K562 (cell line): Measurements from ENCODE around the gene VASH2. TPM values are rescaled to one million over a fixed set of nuclear protein-coding genes. Genes with fewer than 3 reads are reported as not detected.

Experiments
- ATAC-seq: fragments of 200-7000 bp; cut with Tn5 transposase; 3 replicates; pipeline ENCODE4 v1.9.1; 2020; ENCODE audit warnings: moderate library complexity
- BruUV-seq: library from RNA; stranded (reverse); fragments of 400-500 nt; replicated peaks from 2 replicates; lab custom pipeline; 2021; lab: Mats Ljungman, UMichigan
- CTCF ChIA-PET: fragments of 300-600 bp; formaldehyde crosslinking; extraction: SDS; loops from one replicate; lab custom pipeline; 2021; ENCODE audit warnings: low intra/inter-chr PET ratio; lab: Yijun Ruan, JAX
- POLR2A ChIA-PET: fragments of 300-600, 350-650 bp; sonication (Branson Sonifier 250); formaldehyde crosslinking; extraction: SDS; loops from one replicate; lab custom pipeline; 2021; ENCODE audit warnings: antibody characterized with exemption, inconsistent platforms; lab: Yijun Ruan, JAX
- DNase-seq, 4 experiments: peaks; one replicate each; pipeline versions ENCODE4 v3.0.0 to v3.0.0-alpha.2; 2011 to 2018; ENCODE audit warnings: low spot score in 3 of 4, mixed read lengths in 3 of 4; ENCODE audit errors: extremely low read depth in 1 of 4
- FAIRE-seq: peaks from 2 replicates; lab custom pipeline; 2011; peaks lifted over from hg19 to GRCh38; lab: Jason Lieb, UNC
- H2AFZ ChIP-seq: 2 replicates; pipeline ENCODE4 v1.6.0; 2011; ENCODE audit warnings: low read depth, low read length, control low read depth, inconsistent platforms
- H3K27ac ChIP-seq: fragments of 200-600 bp; 3 replicates; pipeline ENCODE4 v1.8.0; 2011; ENCODE audit warnings: low read depth, mild to moderate bottlenecking, control low read depth, inconsistent platforms, low read length, moderate library complexity, mixed read lengths; ENCODE audit errors: extremely low read depth
- H3K27me3 ChIP-seq, 2 experiments: fragments of 300-600 bp in 1 of 2; 2 replicates in 1 of 2; 3 replicates in 1 of 2; pipeline versions ENCODE4 v1.6.0 to v1.8.0; 2011; ENCODE audit warnings: inconsistent platforms in 2 of 2, low read length in 2 of 2, mild to moderate bottlenecking in 1 of 2, mixed read lengths in 1 of 2, moderate library complexity in 1 of 2; ENCODE audit not compliant: control insufficient read depth in 2 of 2, insufficient read depth in 2 of 2
- H3K36me3 ChIP-seq: fragments of 300-600 bp; 3 replicates; pipeline ENCODE4 v1.8.0; 2011; ENCODE audit warnings: mild to moderate bottlenecking, low read length, inconsistent platforms; ENCODE audit not compliant: control insufficient read depth, insufficient read depth
- H3K4me1 ChIP-seq, 2 experiments: fragments of 200-600 bp in 1 of 2; replicated peaks in 1 of 2; 2 replicates in 1 of 2; 3 replicates in 1 of 2; pipeline versions ENCODE4 v1.5.1 to v1.8.0; 2011; ENCODE audit warnings: inconsistent platforms in 2 of 2, low read length in 2 of 2, mild to moderate bottlenecking in 1 of 2, mixed read lengths in 1 of 2, moderate library complexity in 1 of 2; ENCODE audit not compliant: control insufficient read depth in 2 of 2, insufficient read depth in 2 of 2
- H3K4me2 ChIP-seq: 2 replicates; pipeline ENCODE4 v1.6.1; 2011; ENCODE audit warnings: low read length, control low read depth, inconsistent platforms, mixed read lengths; ENCODE audit not compliant: insufficient read depth
- H3K4me3 ChIP-seq: fragments of 200-600 bp; sonication (generic), shearing (Covaris generic); 2 replicates; pipeline ENCODE4 v1.5.1; 2016; ENCODE audit warnings: control low read depth, inconsistent platforms
- H3K79me2 ChIP-seq: fragments of 200-600 bp; 3 replicates; pipeline ENCODE4 v1.8.0; 2011; ENCODE audit warnings: low read length, inconsistent platforms; ENCODE audit not compliant: control insufficient read depth, insufficient read depth
- H3K9ac ChIP-seq, 2 experiments: 2 replicates each; pipeline versions ENCODE4 v1.6.0 to v1.6.1; 2011; ENCODE audit warnings: low read depth in 2 of 2, low read length in 2 of 2, control low read depth in 1 of 2, inconsistent platforms in 1 of 2, mild to moderate bottlenecking in 1 of 2, mixed read lengths in 1 of 2; ENCODE audit not compliant: insufficient read depth in 1 of 2
- H3K9me1 ChIP-seq: one replicate; pipeline ENCODE4 v1.6.0; 2011; ENCODE audit warnings: inconsistent platforms, mild to moderate bottlenecking, low read length, moderate library complexity; ENCODE audit not compliant: control insufficient read depth, insufficient read depth
- H3K9me3 ChIP-seq: replicated peaks from 2 replicates; pipeline ENCODE4 v1.5.1; 2011; ENCODE audit warnings: low read depth, low read length, inconsistent platforms; ENCODE audit not compliant: control insufficient read depth, insufficient read depth
- H4K20me1 ChIP-seq: replicated peaks from 2 replicates; pipeline ENCODE4 v1.6.1; 2011; ENCODE audit warnings: low read length, inconsistent platforms, mixed read lengths; ENCODE audit not compliant: control insufficient read depth, insufficient read depth
- ATF7 ChIP-seq: fragments of 450-650 bp; IDR thresholded peaks from 2 replicates; pipeline ENCODE4 v1.7.1; 2014; ENCODE audit warnings: mild to moderate bottlenecking, moderate library complexity
- CTBP1 ChIP-seq: fragments of 450-650 bp; IDR thresholded peaks from 2 replicates; pipeline ENCODE4 v1.6.1; 2016; ENCODE audit warnings: borderline replicate concordance
- EGR1 ChIP-seq: fragments of 450-650 bp; conservative IDR thresholded peaks from 2 replicates; pipeline ENCODE4 v1.6.1; 2017; ENCODE audit warnings: mild to moderate bottlenecking
- GABPB1 ChIP-seq: sonication (generic); formaldehyde crosslinking; IDR thresholded peaks from 2 replicates; pipeline ENCODE4 v1.8.0; 2022; ENCODE audit warnings: mild to moderate bottlenecking, missing genetic modification reagents
- HDAC8 ChIP-seq: fragments of 450-650 bp; IDR thresholded peaks from 2 replicates; pipeline ENCODE4 v1.6.1; 2016; ENCODE audit warnings: mild to moderate bottlenecking, missing genetic modification characterization, moderate library complexity, missing compliant biosample characterization
- NEUROD1 ChIP-seq: fragments of 150-350 bp; IDR thresholded peaks from 2 replicates; pipeline ENCODE4 v1.6.1; 2014; ENCODE audit warnings: borderline replicate concordance, low read length, low read depth; ENCODE audit not compliant: partially characterized antibody
- NFATC3 ChIP-seq: fragments of 450-650 bp; IDR thresholded peaks from 2 replicates; pipeline ENCODE4 v1.6.1; 2017; ENCODE audit warnings: mild to moderate bottlenecking
- NFIX ChIP-seq: fragments of 250-450 bp; sonication (Bioruptor Pico); IDR thresholded peaks from 2 replicates; pipeline ENCODE4 v1.4.0; 2020; ENCODE audit warnings: low read depth, mild to moderate bottlenecking, moderate library complexity
- PREB ChIP-seq: sonication (generic); formaldehyde crosslinking; IDR thresholded peaks from 2 replicates; pipeline ENCODE4 v1.8.1; 2023; ENCODE audit warnings: mild to moderate bottlenecking, missing genetic modification reagents
- RAD21 ChIP-seq, 2 experiments: fragments of 250-450 bp in 1 of 2; fragments of 450-650 bp in 1 of 2; sonication (Bioruptor Pico) in 1 of 2; formaldehyde crosslinking in 1 of 2; IDR thresholded peaks in 1 of 2; conservative IDR thresholded peaks in 1 of 2; 2 replicates each; pipeline versions ENCODE4 v1.4.0 to v1.8.0; 2020 to 2022; ENCODE audit warnings: mild to moderate bottlenecking in 2 of 2, moderate library complexity in 1 of 2
- ZFX ChIP-seq: sonication (generic); formaldehyde crosslinking; IDR thresholded peaks from 2 replicates; pipeline ENCODE4 v1.8.0; 2022; ENCODE audit warnings: mild to moderate bottlenecking, missing genetic modification reagents, moderate library complexity
- WGBS: fragments of 100-300 bp; shearing (Covaris generic); methylation state at CpG from one replicate; pipeline ENCODE4 v1.1.6; 2016; ENCODE audit warnings: low coverage, mixed read lengths; ENCODE audit not compliant: insufficient coverage; ENCODE audit errors: missing lambda C conversion rate; 5-methylcytosine and 5-hydroxymethylcytosine counted together
- in situ Hi-C: fragments of 300-500 bp; cut with MboI; formaldehyde crosslinking; loops from 4 replicates; pipeline ENCODE4 v1.15.0; 2018; ENCODE audit warnings: inconsistent platforms, mixed read lengths
- intact Hi-C: fragments of 100-400 bp; cut with micrococcal nuclease; formaldehyde crosslinking; loops from 2 replicates; pipeline ENCODE4 v1.14.2; 2022
- polyA plus RNA-seq, 8 experiments: library from polyadenylated mRNA; depleted of rRNA in 4 of 8; stranded (reverse) in 5 of 8; unstranded in 3 of 8; fragments of >200 nt; fragmentation: Nextera tagmentation in 2 of 8; fragmentation: Illumina TruSeq in 1 of 8; extraction: Ambion mirVana in 2 of 8; extraction: Trizol in 1 of 8; gene quantifications; 2 replicates each; pipeline versions ENCODE4 v1.2.1 to v1.2.3, GENCODE V29; 2011 to 2014; ENCODE audit warnings: inconsistent platforms in 1 of 8, missing spikeins in 1 of 8
- total RNA-seq, 7 experiments: library from RNA; depleted of rRNA in 6 of 7; stranded (reverse); fragments of >200 nt in 6 of 7; fragmentation: Illumina TruSeq in 2 of 7; extraction: Trizol in 2 of 7; gene quantifications; 2 replicates each; pipeline versions ENCODE4 v1.2.1 to v1.2.3, GENCODE V29; 2011 to 2021; ENCODE audit warnings: low replicate concordance in 1 of 7
- TF ChIP-seq, protein P1 (sequence below), 3 experiments: IDR thresholded peaks in 2 of 3; conservative IDR thresholded peaks in 1 of 3; 2 replicates each; pipeline ENCODE4 v1.5.1; 2011 to 2012; ENCODE audit warnings: low read length in 3 of 3, mild to moderate bottlenecking in 3 of 3, control low read depth in 2 of 3, improper control_type of control experiment in 1 of 3, inconsistent platforms in 1 of 3, low read depth in 1 of 3, mixed read lengths in 1 of 3, moderate library complexity in 1 of 3; ENCODE audit not compliant: insufficient read depth in 2 of 3
- TF ChIP-seq, protein P2 (sequence below): sonication (generic); formaldehyde crosslinking; IDR thresholded peaks from 2 replicates; pipeline ENCODE4 v1.8.0; 2022; ENCODE audit warnings: missing genetic modification reagents, mild to moderate bottlenecking, moderate library complexity, borderline replicate concordance

VASH2 gene
- total and polyA plus RNA-seq, 9 of the 15 experiments (the other 6 are each of a cell fraction or from before 2014, with no cell fraction given) = 0.04 to 0.40 (median 0.10) TPM; not detected in 1

DNA sequence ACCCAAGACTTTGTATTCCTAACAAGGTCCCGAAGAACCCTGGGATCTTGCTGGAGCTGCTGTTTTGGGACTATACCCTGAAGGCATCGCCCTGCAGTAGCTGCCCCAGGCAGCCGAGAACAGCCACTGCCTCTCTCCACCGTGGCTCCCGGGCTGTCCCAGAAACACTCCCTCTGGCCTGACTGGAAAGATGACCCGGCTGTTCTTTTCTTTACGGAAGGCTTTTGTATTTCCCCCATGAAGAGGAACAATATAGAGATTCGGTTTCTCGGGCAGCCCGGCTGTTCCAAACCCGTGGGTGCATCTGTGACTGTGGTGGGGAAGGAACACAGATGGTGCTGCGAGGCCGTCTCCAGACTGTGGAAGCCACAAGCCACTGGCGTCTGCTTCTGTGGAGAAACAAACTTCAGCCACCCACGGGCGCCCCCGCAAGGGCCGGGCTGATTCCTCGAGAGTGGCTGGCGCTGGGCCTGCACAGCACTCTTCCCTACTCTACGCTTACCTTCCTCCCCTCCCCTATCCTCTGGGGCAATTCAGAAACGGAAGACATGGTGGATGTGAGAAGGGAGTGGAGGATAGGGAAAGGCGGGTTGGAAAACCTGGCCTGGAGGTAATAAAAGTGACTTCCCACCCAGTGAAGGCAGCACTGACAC, 33.7 kb upstream of the VASH2 start:
- 32% methylated on average over 23 of the region's 23 CpGs for WGBS
- intact Hi-C loops (loop anchor here (2.0 to 10.0 kb wide), 5 partner anchors 59 to 442 kb away; partner anchors contain the start of genes BATF3 and FLVCR1), in situ Hi-C loops (no loop called here)
- Histone ChIP-seq H3K4me1 (peaks cover 11% of the 10 kb centered on the region in 2 experiments; a peak in 4 of 5 replicates), H3K27me3 (peaks cover 5 to 28% of the 10 kb centered on the region in 2 experiments; a peak in 4 of 5 replicates), H3K4me3 (no peak overlapping the region), H4K20me1 (no peaks in the 10 kb centered on the region), H3K4me2 (no peak overlapping the region), H3K79me2 (no peaks in the 10 kb centered on the region), H2AFZ (peak overlapping the region; percentile 80), H3K9ac (peak overlapping the region in 1 of 2 experiments; percentile 57; a peak in 2 of 4 replicates), H3K27ac (no peak overlapping the region), H3K9me1 (no peaks in the 10 kb centered on the region), H3K9me3 (no peaks in the 10 kb centered on the region), H3K36me3 (no peaks in the 10 kb centered on the region)
- TF ChIP-seq CTBP1 = 0 out of 2 replicates have a peak, but pooled peaks have one; percentile 31
- TF ChIP-seq HDAC8 (tag) = no peak
- TF ChIP-seq ATF7 = peak; percentile 21; the same call in 1 of the 2 replicates
- TF ChIP-seq, protein P1, sequence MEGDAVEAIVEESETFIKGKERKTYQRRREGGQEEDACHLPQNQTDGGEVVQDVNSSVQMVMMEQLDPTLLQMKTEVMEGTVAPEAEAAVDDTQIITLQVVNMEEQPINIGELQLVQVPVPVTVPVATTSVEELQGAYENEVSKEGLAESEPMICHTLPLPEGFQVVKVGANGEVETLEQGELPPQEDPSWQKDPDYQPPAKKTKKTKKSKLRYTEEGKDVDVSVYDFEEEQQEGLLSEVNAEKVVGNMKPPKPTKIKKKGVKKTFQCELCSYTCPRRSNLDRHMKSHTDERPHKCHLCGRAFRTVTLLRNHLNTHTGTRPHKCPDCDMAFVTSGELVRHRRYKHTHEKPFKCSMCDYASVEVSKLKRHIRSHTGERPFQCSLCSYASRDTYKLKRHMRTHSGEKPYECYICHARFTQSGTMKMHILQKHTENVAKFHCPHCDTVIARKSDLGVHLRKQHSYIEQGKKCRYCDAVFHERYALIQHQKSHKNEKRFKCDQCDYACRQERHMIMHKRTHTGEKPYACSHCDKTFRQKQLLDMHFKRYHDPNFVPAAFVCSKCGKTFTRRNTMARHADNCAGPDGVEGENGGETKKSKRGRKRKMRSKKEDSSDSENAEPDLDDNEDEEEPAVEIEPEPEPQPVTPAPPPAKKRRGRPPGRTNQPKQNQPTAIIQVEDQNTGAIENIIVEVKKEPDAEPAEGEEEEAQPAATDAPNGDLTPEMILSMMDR (IDR thresholded peaks at IDR 0.05 in 2 of 3, conservative IDR thresholded peaks at IDR 0.05 in 1 of 3; ENCODE audit: insufficient read depth in 2 of 3, low read depth in 1 of 3, low read length in 3 of 3) = peak in 2 of 3 experiments; percentile 12 to 18; a peak in 1 of 6 replicates
- TF ChIP-seq, protein P2, sequence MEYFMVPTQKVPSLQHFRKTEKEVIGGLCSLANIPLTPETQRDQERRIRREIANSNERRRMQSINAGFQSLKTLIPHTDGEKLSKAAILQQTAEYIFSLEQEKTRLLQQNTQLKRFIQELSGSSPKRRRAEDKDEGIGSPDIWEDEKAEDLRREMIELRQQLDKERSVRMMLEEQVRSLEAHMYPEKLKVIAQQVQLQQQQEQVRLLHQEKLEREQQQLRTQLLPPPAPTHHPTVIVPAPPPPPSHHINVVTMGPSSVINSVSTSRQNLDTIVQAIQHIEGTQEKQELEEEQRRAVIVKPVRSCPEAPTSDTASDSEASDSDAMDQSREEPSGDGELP (CRISPR knock-in tag) = peak; percentile 42; the same call in 1 of the 2 replicates
- peak; percentile 77 for TF ChIP-seq EGR1
- TF ChIP-seq PREB (CRISPR knock-in tag) = 0 out of 2 replicates have a peak, but pooled peaks have one; percentile 70
- TF ChIP-seq NFIX (CRISPR knock-in tag) = no peak
- TF ChIP-seq RAD21 (CRISPR knock-in tag; conservative IDR thresholded peaks at IDR 0.05 in 1 of 2, IDR thresholded peaks at IDR 0.05 in 1 of 2) = peak in 1 of 2 experiments; percentile 41; a peak in 2 of 4 replicates
- TF ChIP-seq NFATC3 = no peak
- TF ChIP-seq NEUROD1 = peak; percentile 77
- peak; percentile 23; the same call in 1 of the 2 replicates for TF ChIP-seq ZFX (CRISPR knock-in tag)
- TF ChIP-seq GABPB1 (CRISPR knock-in tag) = peak; percentile 42; the same call in 1 of the 2 replicates
- ATAC-seq = peak; percentile 83
- no TSS peak for BruUV-seq
- CTCF ChIA-PET = no interaction called here
- POLR2A ChIA-PET = no interaction called here
- DNase-seq = peak; percentile 36 to 51 (median 40)
- FAIRE-seq = no peak
